IMR-90 (cell line): Measurements from ENCODE around the gene SORL1.

ENCODE experiments used
- BHLHE40 ChIP-seq: fragments of 150-350 bp; IDR thresholded peaks from 2 replicates; pipeline ENCODE4 v1.6.1; 2016; ENCODE audit warnings: mild to moderate bottlenecking, low read depth, low read length
- CTCF ChIP-seq: conservative IDR thresholded peaks from 2 replicates; pipeline ENCODE4 v1.5.1; 2012; ENCODE audit warnings: mild to moderate bottlenecking, low read depth, low read length, improper control_type of control experiment
- ELK1 ChIP-seq: fragments of 150-350 bp; IDR thresholded peaks from 2 replicates; pipeline ENCODE4 v1.6.1; 2016; ENCODE audit warnings: low read depth, mild to moderate bottlenecking, low read length, moderate library complexity, borderline replicate concordance
- FOS ChIP-seq: fragments of 150-350 bp; IDR thresholded peaks from 2 replicates; pipeline ENCODE4 v1.6.1; 2016; ENCODE audit warnings: low read depth, low read length
- MAFK ChIP-seq: IDR thresholded peaks from 2 replicates; pipeline ENCODE4 v1.6.1; 2012; ENCODE audit warnings: low read depth, low read length, improper control_type of control experiment
- MAZ ChIP-seq: IDR thresholded peaks from 2 replicates; pipeline ENCODE4 v1.6.1; 2012; ENCODE audit warnings: low read depth, mild to moderate bottlenecking, low read length, improper control_type of control experiment, moderate library complexity, borderline replicate concordance
- MXI1 ChIP-seq: IDR thresholded peaks from 2 replicates; pipeline ENCODE4 v1.6.1; 2012; ENCODE audit warnings: low read depth, mild to moderate bottlenecking, low read length, moderate library complexity, borderline replicate concordance
- NFE2L2 ChIP-seq: fragments of 150-350 bp; IDR thresholded peaks from 2 replicates; pipeline ENCODE4 v1.6.1; 2016; ENCODE audit warnings: low read depth, mild to moderate bottlenecking, low read length
- POLR2A ChIP-seq: IDR thresholded peaks from 2 replicates; pipeline ENCODE4 v1.6.1; 2012; ENCODE audit warnings: mild to moderate bottlenecking, low read depth, low read length
- RAD21 ChIP-seq: IDR thresholded peaks from 2 replicates; pipeline ENCODE4 v1.6.1; 2012; ENCODE audit warnings: low read length, improper control_type of control experiment
- RCOR1 ChIP-seq: IDR thresholded peaks from 2 replicates; pipeline ENCODE4 v1.6.1; 2012; ENCODE audit warnings: mild to moderate bottlenecking, low read length, improper control_type of control experiment; ENCODE audit not compliant: insufficient replicate concordance
- RFX5 ChIP-seq: IDR thresholded peaks from 2 replicates; pipeline ENCODE4 v1.8.0; 2012; ENCODE audit warnings: low read depth, mild to moderate bottlenecking, low read length, moderate library complexity
- SMC3 ChIP-seq: fragments of 150-350 bp; IDR thresholded peaks from 2 replicates; pipeline ENCODE4 v1.6.1; 2016; ENCODE audit warnings: low read depth, mild to moderate bottlenecking, antibody characterized with exemption, low read length, moderate library complexity
- TF ChIP-seq, protein P1 (sequence below): fragments of 150-350 bp; IDR thresholded peaks from 2 replicates; pipeline ENCODE4 v1.6.1; 2017; ENCODE audit warnings: mild to moderate bottlenecking, antibody characterized with exemption, low read length, low read depth

DNA sequence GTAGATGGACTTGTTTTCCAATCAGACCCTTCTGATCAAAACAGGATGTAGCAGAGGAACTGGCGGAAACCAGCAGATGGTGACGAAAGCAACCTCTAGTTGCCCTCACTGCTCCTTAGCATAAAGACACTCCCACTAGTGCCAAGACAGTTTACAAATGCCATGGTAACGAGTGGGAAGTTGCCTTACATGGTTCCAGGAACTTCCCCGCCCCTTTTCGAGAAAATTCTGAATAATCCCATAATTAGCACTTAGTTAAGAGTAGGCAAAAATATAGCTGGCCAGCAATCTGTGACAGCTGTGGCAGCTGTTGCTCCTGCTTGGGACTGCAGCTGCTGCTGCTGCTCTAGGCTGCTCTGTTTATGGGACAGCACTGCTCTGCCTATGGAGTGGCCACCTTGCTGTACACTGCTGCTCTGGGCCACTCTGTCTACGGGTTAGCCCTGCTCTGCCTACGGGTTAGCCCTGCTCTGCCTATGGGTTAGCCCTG lies 33.4 kb upstream of the SORL1 start:
- no peak for TF ChIP-seq CTCF
- no peak for TF ChIP-seq POLR2A
- TF ChIP-seq RAD21: no peak
- no peak for TF ChIP-seq ELK1
- TF ChIP-seq FOS: no peak
- TF ChIP-seq SMC3: no peak
- no peak for TF ChIP-seq MAZ
- no peak for TF ChIP-seq NFE2L2
- TF ChIP-seq MAFK: no peak
- no peak for TF ChIP-seq MXI1
- no peak for TF ChIP-seq RCOR1
- TF ChIP-seq, protein P1, sequence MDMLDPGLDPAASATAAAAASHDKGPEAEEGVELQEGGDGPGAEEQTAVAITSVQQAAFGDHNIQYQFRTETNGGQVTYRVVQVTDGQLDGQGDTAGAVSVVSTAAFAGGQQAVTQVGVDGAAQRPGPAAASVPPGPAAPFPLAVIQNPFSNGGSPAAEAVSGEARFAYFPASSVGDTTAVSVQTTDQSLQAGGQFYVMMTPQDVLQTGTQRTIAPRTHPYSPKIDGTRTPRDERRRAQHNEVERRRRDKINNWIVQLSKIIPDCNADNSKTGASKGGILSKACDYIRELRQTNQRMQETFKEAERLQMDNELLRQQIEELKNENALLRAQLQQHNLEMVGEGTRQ: no peak
- TF ChIP-seq RFX5: no peak
- TF ChIP-seq BHLHE40: no peak
